SK-N-MC (cell line): Measurements from ENCODE around the gene THEMIS2.
"Not testable (repeated sequence)": the region's sequence is repeated elsewhere in the genome, so short reads cannot be mapped to it uniquely, and the experiment has no call there.

Experiments used
- DNase-seq: peaks from one replicate; pipeline ENCODE4 v3.0.0-alpha.2; 2011; ENCODE audit warnings: low read depth, low spot score
- H3K27ac ChIP-seq: fragments of 200-600 bp; sonication (generic); 2 replicates; pipeline ENCODE4 v1.5.1; 2016; ENCODE audit warnings: mixed run types
- H3K36me3 ChIP-seq: fragments of 200-600 bp; sonication (generic); 2 replicates; pipeline ENCODE4 v1.6.1; 2017; ENCODE audit warnings: antibody characterized with exemption, low read length, mixed read lengths; ENCODE audit not compliant: insufficient read depth
- H3K4me3 ChIP-seq: fragments of 200-600 bp; sonication (generic); 2 replicates; pipeline ENCODE4 v1.5.1; 2016
- H3K9ac ChIP-seq: fragments of 200-600 bp; sonication (generic); 2 replicates; pipeline ENCODE4 v1.8.0; 2017; ENCODE audit warnings: mixed run types, mixed read lengths; ENCODE audit not compliant: insufficient read length
- H3K9me3 ChIP-seq: fragments of 200-600 bp; sonication (generic); 2 replicates; pipeline ENCODE4 v1.6.1; 2017; ENCODE audit warnings: low read depth, mild to moderate bottlenecking, antibody characterized with exemption, low read length, moderate library complexity, mixed read lengths
- EZH2 ChIP-seq: fragments of 200-600 bp; sonication (generic); IDR thresholded peaks from one replicate; pipeline ENCODE4 v1.6.1; 2017; ENCODE audit warnings: antibody characterized with exemption
- FOXP2 ChIP-seq: optimal IDR thresholded peaks from 2 replicates; pipeline ENCODE3; 2011; ENCODE audit warnings: mild to moderate bottlenecking, moderate library complexity; ENCODE audit not compliant: insufficient read depth; ENCODE audit errors: extremely low read length, control extremely low read depth
- POLR2AphosphoS5 ChIP-seq: IDR thresholded peaks from 2 replicates; pipeline ENCODE4 v1.6.1; 2012; ENCODE audit warnings: mild to moderate bottlenecking, low read depth, low read length, borderline replicate concordance

THEMIS2 gene

DNA sequence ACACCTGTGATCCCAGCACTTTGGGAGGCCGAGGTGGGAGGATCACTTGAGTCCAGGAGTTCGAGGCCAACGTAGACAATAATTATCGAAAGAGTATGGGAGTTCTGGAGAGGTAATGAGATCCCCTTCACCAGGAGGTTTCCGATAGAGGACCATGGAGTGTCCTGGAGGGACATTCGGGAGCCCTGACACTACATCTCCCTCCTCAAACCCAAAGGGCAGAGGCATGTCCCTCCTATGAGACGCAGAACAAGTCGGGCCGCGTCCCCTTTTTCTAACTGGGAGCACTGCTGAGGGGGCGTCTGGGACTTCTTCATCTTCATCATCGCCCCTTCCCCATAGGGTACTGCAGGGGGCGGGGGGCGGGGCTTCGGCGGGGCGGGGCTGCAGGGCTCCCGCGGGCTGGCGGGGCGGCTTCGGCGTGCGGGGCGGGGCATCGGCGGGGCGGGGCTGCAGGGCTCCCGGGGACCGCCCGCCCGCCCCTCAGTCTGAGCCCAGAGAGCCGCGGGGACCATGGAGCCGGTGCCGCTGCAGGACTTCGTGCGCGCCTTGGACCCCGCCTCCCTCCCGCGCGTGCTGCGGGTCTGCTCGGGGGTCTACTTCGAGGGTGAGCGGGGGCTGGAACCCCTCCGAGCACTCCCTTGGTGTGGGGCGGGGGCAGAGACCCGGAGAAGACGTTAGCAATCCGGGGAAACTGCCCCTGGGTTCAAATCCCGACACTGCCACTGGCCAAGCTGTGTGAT, at the start of gene THEMIS2:
Gene THEMIS2 (plus strand): TSS at position 486 of the 743 bp plus-strand sequence. CDS start 28 bp downstream, at position 514.
- Histone ChIP-seq H3K9me3 (no peaks in the 10 kb centered on the region), H3K9ac (no peak within 1 kb of the TSS), H3K36me3 (no peaks in the 10 kb centered on the region), H3K27ac (no peak within 1 kb of the TSS), H3K4me3 (peak within 1 kb of the TSS; percentile 84)
- DNase-seq, result no peak
- TF ChIP-seq FOXP2 (no peak), EZH2 (no peak), POLR2AphosphoS5 (peak; percentile 41; the same call in 1 of the 2 replicates)

DNA sequence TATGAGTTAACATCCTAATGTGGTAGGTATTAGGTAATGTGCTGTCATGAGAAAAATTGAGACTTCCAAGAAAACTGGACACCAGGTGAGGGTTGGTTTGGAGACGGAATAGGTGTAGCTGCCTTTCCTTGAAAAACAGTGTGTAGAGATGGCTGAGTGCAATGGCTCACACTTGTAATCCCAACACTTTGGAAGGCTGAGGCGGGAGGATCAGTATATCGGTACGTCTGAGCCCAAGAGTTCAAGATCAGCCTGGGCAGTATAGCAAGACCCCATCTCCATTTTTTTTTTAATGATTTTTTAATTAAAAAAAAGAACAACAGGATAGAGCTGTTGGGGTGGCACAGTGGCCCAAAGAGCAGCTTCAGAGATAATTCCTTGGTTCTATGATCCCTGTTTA, 48.6 kb upstream of the THEMIS2 start:
- no peak for TF ChIP-seq EZH2
- TF ChIP-seq FOXP2, result no peak
- no peak for TF ChIP-seq POLR2AphosphoS5
- Histone ChIP-seq H3K9ac (no peak overlapping the region), H3K9me3 (no peaks in the 10 kb centered on the region), H3K27ac (no peak overlapping the region), H3K4me3 (no peak overlapping the region), H3K36me3 (peaks cover 4% of the 10 kb centered on the region; the same call in 1 of the 2 replicates)
- DNase-seq, result no peak

DNA sequence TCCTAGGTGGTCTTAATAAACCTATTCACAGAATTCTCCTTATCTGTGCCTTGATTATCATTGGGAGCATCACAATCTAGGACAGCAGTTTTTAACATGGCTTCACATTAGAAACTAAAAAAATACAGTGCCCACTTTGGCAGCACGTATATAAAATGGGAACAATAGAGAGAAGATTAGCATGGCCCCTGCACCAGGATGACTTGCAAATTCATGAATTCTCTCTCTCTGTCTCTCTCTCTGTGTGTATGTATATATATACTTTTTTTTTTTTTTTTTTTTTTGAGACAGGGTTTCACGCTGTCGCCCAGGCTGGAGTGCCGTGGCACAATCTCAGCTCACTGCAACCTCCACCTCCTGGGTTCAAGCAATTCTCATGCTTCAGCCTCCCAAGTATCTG, 47.9 kb upstream of the THEMIS2 start:
- no peak for DNase-seq
- Histone ChIP-seq H3K36me3 (peaks cover 3% of the 10 kb centered on the region; the same call in 1 of the 2 replicates), H3K9ac (no peak overlapping the region), H3K9me3 (no peaks in the 10 kb centered on the region), H3K27ac (no peak overlapping the region), H3K4me3 (no peak overlapping the region)
- no peak for TF ChIP-seq POLR2AphosphoS5
- TF ChIP-seq FOXP2, result no peak
- no peak for TF ChIP-seq EZH2

DNA sequence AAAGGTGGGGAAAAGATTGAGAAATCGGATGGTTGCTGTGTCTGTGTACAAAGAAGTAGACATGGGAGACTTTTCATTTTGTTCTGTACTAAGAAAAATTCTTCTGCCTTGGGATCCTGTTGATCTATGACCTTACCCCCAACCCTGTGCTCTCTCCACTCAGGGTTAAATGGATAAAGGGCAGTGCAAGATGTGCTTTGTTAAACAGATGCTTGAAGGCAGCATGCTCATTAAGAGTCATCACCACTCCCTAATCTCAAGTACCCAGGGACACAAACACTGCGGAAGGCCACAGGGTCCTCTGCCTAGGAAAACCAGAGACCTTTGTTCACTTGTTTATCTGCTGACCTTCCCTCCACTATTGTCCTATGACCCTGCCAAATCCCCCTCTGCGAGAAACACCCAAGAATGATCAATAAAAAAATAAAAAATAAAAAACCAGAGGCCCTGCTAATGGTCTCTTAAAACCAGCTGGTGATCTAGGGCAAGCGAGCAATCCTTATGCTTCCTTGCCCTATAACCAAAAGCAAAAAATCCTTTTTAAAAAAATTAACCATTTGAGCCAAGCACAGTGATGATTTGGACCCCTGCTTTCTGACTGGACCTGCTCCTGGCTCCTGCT, 42.9 kb upstream of the THEMIS2 start:
- Histone ChIP-seq H3K36me3 (peaks cover 19% of the 10 kb centered on the region), H3K27ac (peak overlapping the region; percentile 88; the same call in 1 of the 2 replicates), H3K4me3 (peak overlapping the region; percentile 84), H3K9ac (peak overlapping the region; percentile 99)
- DNase-seq, H3K9me3 ChIP-seq: not testable (repeated sequence)

DNA sequence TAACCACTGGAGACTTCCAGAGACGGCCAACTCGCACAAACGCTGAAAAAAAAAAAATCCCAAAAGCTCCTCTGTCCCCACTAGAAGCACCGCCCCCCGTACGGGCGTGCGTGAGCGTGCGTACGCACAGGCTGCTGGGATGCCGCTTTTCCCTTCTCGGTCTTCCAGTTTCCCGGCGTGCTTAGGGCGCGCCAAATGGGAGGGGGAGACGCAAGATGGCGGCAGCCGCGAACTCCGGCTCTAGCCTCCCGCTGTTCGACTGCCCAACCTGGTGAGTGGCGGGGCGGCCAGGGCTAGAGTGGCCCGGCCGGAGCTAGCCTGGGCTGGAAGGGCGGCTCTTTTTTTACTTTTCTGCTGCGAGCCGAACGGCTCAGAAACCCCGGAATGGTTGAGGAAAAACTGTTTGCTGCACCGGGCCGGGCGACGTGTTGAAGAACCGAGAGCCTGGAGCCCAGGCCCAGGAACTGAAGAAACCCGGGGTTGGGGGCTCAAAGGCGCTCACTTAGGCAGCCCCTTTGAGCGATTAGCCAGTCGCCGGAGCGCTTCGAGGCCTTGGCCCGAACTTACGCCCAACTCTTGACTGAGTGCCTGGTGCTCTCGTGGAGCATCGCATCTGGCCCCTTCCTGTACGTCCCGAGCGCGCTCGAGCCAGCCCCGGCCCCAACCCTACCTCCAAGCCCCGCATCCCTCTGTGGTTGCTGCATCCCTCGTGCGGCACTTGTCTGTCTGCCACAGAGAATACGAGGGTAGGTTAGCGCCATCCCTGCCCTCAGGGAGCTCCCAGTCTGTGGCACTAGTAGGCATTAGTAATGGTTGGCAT, 41.5 kb upstream of the THEMIS2 start, which contains the start of gene PPP1R8:
Gene PPP1R8 (plus strand): TSS at position 162 of the 820 bp plus-strand sequence. CDS start 54 bp downstream, at position 216.
- Histone ChIP-seq H3K4me3 (peak within 1 kb of the TSS; percentile 84), H3K9ac (peak within 1 kb of the TSS; percentile 99), H3K9me3 (no peaks in the 10 kb centered on the region), H3K36me3 (peaks cover 33% of the 10 kb centered on the region), H3K27ac (peak within 1 kb of the TSS; percentile 88)
- TF ChIP-seq POLR2AphosphoS5, result peak; percentile 98
- TF ChIP-seq FOXP2, result no peak
- peak; percentile 77 for DNase-seq

DNA sequence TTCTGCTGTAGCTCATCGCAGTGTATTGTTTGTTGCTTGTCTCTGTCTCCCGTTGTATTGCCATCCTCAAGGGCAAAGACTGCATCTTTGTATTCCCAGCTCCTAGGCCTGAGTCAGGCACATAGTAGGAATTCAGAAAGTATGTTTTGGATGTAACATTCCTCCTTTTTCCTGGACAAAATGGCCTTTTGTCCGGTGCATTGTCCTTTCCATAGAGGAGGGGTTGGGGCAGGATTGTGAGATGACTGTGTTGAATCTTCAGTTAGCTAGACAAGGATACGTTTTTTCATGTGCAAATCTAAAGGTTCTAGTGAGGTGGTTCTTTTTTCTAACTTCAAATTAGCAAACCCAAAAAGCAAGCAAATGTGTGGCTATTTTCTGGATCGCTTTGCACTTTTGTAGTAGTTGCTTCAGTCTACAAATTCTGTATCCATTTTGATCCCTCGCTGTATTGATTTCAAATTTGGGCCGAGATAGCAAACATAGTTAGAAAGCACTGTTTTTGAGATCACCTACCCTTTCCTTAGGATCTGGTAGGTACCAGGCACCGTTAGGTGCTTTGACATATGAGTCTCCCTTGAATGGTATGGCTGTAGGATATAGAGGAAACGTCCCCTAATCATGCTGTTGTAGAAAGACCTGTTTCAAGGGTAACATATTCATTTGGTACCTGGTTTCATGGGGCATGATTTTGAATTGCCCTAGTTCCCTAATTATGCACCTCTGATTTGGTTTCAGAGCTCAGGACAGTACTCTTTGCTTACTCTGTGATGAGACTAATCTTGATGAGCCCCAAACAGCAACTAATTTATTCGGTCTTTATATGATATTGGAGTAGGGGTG, 40.6 kb upstream of the THEMIS2 start:
- DNase-seq, result no peak
- no peak overlapping the region for H3K27ac ChIP-seq
- TF ChIP-seq POLR2AphosphoS5, result no peak
- no peak for TF ChIP-seq EZH2
- no peak for TF ChIP-seq FOXP2
- peaks cover 39% of the 10 kb centered on the region for H3K36me3 ChIP-seq
- no peaks in the 10 kb centered on the region for H3K9me3 ChIP-seq
- H3K4me3 ChIP-seq, result peak overlapping the region; percentile 84
- H3K9ac ChIP-seq, result peak overlapping the region; percentile 99

DNA sequence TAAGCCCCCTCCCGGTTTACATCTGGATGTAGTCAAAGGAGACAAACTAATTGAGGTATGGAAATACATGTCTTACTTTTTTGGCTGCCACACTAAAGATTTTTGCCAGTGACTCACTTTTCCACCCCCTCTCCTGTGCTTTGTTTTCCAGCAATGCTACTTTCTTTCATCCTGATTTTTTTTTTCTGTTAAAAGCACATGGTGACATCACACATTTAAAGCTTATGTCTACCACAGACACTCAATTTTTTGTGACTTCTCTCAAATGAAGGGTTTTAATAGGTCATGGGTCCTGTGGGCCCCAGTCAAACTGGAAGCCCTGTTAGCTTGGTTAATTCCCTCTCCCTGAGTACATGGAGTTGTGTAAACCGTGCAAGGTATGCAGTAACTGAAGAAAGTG, 39.6 kb upstream of the THEMIS2 start:
- Histone ChIP-seq H3K4me3 (peak overlapping the region; percentile 84), H3K36me3 (peaks cover 42% of the 10 kb centered on the region), H3K9me3 (no peaks in the 10 kb centered on the region), H3K9ac (peak overlapping the region; percentile 55), H3K27ac (peak overlapping the region; percentile 80)
- TF ChIP-seq POLR2AphosphoS5 (no peak), EZH2 (no peak), FOXP2 (no peak)
- no peak for DNase-seq
